HepG2 (cell line): ENCODE measurements around the gene TK1. TPM values are rescaled to one million over a fixed set of nuclear protein-coding genes. Genes with fewer than 3 reads are reported as not detected.

Experiments used
- ARNT2 ChIP-seq: sonication (generic); formaldehyde crosslinking; IDR thresholded peaks from 2 replicates; pipeline ENCODE4 v1.8.0; 2022; ENCODE audit warnings: mild to moderate bottlenecking, low read depth, missing genetic modification reagents, moderate library complexity
- ATF1 ChIP-seq: IDR thresholded peaks from 2 replicates; pipeline ENCODE4 v1.6.1; 2016; ENCODE audit warnings: mild to moderate bottlenecking, control low read depth
- CHCHD3 ChIP-seq: sonication (generic); formaldehyde crosslinking; IDR thresholded peaks from 2 replicates; pipeline ENCODE4 v1.8.0; 2022; ENCODE audit warnings: mild to moderate bottlenecking, missing genetic modification reagents, moderate library complexity
- GATAD2A ChIP-seq: IDR thresholded peaks from 2 replicates; pipeline ENCODE4 v1.6.1; 2016
- HOXA3 ChIP-seq: sonication (generic); formaldehyde crosslinking; IDR thresholded peaks from 2 replicates; pipeline ENCODE4 v1.5.0; 2020; ENCODE audit warnings: missing genetic modification reagents
- IKZF4 ChIP-seq: sonication (generic); formaldehyde crosslinking; IDR thresholded peaks from 2 replicates; pipeline ENCODE4 v1.5.1; 2020; ENCODE audit warnings: borderline replicate concordance, mild to moderate bottlenecking, low read depth, missing genetic modification reagents; ENCODE audit errors: not compliant biosample characterization
- NFYC ChIP-seq: IDR thresholded peaks from 2 replicates; pipeline ENCODE4 v1.6.1; 2016; ENCODE audit warnings: missing genetic modification reagents, missing compliant biosample characterization
- PHF8 ChIP-seq: sonication (generic); formaldehyde crosslinking; IDR thresholded peaks from 2 replicates; pipeline ENCODE4 v1.5.0; 2020; ENCODE audit warnings: missing genetic modification reagents
- PITX1 ChIP-seq: sonication (generic); formaldehyde crosslinking; IDR thresholded peaks from 2 replicates; pipeline ENCODE4 v1.5.1; 2020; ENCODE audit warnings: mild to moderate bottlenecking, missing genetic modification reagents
- PLSCR1 ChIP-seq: sonication (generic); formaldehyde crosslinking; IDR thresholded peaks from 2 replicates; pipeline ENCODE4 v1.5.0; 2020; ENCODE audit warnings: missing genetic modification reagents, mild to moderate bottlenecking, borderline replicate concordance
- POGK ChIP-seq: sonication (generic); formaldehyde crosslinking; conservative IDR thresholded peaks from 2 replicates; pipeline ENCODE4 v1.8.0; 2022; ENCODE audit warnings: mild to moderate bottlenecking, moderate library complexity, missing genetic modification reagents
- RFX1 ChIP-seq: fragments of 450-650 bp; IDR thresholded peaks from 2 replicates; pipeline ENCODE4 v1.6.1; 2017
- ZBTB20 ChIP-seq: sonication (generic); formaldehyde crosslinking; IDR thresholded peaks from 2 replicates; pipeline ENCODE4 v1.8.1; 2023; ENCODE audit warnings: missing genetic modification reagents, low read depth, mild to moderate bottlenecking, borderline replicate concordance
- ZNF432 ChIP-seq: sonication (generic); formaldehyde crosslinking; IDR thresholded peaks from 2 replicates; pipeline ENCODE4 v1.5.0; 2020; ENCODE audit warnings: missing genetic modification reagents, mild to moderate bottlenecking, borderline replicate concordance
- ZNF576 ChIP-seq: sonication (generic); formaldehyde crosslinking; IDR thresholded peaks from 2 replicates; pipeline ENCODE4 v1.4.0; 2020; ENCODE audit warnings: mild to moderate bottlenecking, missing genetic modification reagents
- polyA plus RNA-seq, 8 experiments: library from polyadenylated mRNA; depleted of rRNA in 3 of 8; stranded (reverse) in 7 of 8; unstranded in 1 of 8; fragments of >200 nt; fragmentation: Illumina TruSeq in 4 of 8; extraction: Trizol in 4 of 8; gene quantifications; 2 replicates each; pipeline versions ENCODE4 v1.2.1 to v1.2.3, GENCODE V29; 2011 to 2016; ENCODE audit warnings: low read depth in 4 of 8, missing spikeins in 1 of 8, mixed read lengths in 1 of 8; ENCODE audit not compliant: insufficient read depth in 1 of 8
- total RNA-seq, 5 experiments: library from RNA; depleted of rRNA; stranded (reverse); fragments of >200 nt; fragmentation: Illumina TruSeq; extraction: Trizol; gene quantifications; 2 replicates each; pipeline ENCODE4 v1.2.3, GENCODE V29; 2016; ENCODE audit warnings: low read depth in 1 of 5
- TF ChIP-seq, protein P1 (sequence below): sonication (generic); formaldehyde crosslinking; IDR thresholded peaks from 2 replicates; pipeline ENCODE4 v1.4.0; 2020; ENCODE audit warnings: mild to moderate bottlenecking, missing genetic modification reagents
- TF ChIP-seq, protein P2 (sequence below): sonication (generic); formaldehyde crosslinking; IDR thresholded peaks from 2 replicates; pipeline ENCODE4 v1.4.0; 2020; ENCODE audit warnings: mild to moderate bottlenecking, missing genetic modification reagents

The TK1 gene
- total and polyA plus RNA-seq, 2 of the 13 experiments (the other 11 are each of a cell fraction or from before 2014, with no cell fraction given), result 45.0 to 96.0 TPM

DNA sequence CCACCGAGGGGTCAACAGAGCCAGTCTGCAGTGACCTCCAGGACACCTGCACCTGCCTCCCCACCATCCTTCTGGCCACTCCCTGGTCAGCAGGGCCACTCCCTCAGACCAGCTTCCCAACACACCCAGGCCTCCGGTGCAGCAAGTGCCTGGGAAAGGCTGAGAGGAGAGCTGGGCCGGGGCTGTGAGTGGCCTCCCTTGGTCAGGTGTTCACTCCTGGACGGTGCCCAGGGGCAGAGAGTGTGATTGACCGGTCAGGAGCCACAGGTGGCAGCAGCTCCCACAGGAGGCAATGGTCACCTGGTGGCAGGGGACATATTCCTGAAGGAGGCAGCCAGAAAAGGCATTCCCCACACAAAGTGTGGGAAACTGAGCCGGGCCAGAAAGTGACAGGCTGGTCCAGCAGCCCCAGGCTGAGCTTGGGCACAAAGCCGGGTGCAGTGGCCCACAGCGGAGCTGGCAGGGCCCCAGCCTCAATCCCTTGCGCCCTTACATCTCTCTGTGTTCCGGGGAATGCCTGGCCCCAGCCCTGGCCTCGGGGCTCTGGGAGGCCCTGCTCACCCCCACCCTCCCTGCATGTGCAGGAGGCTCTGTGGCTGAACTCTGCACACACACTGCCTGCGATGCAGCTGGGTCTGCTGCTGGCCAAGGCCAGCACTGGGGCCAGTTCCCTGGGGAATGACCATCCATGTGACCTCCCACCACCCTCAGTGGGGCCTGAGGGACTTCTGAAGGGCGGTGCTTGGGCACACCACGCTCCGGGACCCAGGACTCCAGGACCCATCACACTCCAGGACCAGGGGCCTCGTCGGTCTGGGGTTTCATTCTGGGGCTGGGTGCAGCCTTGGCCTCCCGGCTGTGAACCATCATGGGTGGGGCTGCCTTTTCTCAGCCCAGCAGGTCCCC, 41.9 kb downstream of the TK1 start (continued):
- TF ChIP-seq, protein P1, sequence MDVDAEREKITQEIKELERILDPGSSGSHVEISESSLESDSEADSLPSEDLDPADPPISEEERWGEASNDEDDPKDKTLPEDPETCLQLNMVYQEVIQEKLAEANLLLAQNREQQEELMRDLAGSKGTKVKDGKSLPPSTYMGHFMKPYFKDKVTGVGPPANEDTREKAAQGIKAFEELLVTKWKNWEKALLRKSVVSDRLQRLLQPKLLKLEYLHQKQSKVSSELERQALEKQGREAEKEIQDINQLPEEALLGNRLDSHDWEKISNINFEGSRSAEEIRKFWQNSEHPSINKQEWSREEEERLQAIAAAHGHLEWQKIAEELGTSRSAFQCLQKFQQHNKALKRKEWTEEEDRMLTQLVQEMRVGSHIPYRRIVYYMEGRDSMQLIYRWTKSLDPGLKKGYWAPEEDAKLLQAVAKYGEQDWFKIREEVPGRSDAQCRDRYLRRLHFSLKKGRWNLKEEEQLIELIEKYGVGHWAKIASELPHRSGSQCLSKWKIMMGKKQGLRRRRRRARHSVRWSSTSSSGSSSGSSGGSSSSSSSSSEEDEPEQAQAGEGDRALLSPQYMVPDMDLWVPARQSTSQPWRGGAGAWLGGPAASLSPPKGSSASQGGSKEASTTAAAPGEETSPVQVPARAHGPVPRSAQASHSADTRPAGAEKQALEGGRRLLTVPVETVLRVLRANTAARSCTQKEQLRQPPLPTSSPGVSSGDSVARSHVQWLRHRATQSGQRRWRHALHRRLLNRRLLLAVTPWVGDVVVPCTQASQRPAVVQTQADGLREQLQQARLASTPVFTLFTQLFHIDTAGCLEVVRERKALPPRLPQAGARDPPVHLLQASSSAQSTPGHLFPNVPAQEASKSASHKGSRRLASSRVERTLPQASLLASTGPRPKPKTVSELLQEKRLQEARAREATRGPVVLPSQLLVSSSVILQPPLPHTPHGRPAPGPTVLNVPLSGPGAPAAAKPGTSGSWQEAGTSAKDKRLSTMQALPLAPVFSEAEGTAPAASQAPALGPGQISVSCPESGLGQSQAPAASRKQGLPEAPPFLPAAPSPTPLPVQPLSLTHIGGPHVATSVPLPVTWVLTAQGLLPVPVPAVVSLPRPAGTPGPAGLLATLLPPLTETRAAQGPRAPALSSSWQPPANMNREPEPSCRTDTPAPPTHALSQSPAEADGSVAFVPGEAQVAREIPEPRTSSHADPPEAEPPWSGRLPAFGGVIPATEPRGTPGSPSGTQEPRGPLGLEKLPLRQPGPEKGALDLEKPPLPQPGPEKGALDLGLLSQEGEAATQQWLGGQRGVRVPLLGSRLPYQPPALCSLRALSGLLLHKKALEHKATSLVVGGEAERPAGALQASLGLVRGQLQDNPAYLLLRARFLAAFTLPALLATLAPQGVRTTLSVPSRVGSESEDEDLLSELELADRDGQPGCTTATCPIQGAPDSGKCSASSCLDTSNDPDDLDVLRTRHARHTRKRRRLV (CRISPR knock-in tag), result peak; percentile 78
- no peak; the same call in 1 of the 2 replicates for TF ChIP-seq NFYC (CRISPR knock-in tag)
- TF ChIP-seq PHF8, result peak; percentile 50
- TF ChIP-seq, protein P2, sequence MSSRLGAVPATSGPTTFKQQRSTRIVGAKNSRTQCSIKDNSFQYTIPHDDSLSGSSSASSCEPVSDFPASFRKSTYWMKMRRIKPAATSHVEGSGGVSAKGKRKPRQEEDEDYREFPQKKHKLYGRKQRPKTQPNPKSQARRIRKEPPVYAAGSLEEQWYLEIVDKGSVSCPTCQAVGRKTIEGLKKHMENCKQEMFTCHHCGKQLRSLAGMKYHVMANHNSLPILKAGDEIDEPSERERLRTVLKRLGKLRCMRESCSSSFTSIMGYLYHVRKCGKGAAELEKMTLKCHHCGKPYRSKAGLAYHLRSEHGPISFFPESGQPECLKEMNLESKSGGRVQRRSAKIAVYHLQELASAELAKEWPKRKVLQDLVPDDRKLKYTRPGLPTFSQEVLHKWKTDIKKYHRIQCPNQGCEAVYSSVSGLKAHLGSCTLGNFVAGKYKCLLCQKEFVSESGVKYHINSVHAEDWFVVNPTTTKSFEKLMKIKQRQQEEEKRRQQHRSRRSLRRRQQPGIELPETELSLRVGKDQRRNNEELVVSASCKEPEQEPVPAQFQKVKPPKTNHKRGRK (CRISPR knock-in tag), result no peak
- peak; percentile 79; the same call in 1 of the 2 replicates for TF ChIP-seq ZBTB20 (CRISPR knock-in tag)
- no peak for TF ChIP-seq POGK (CRISPR knock-in tag)
- peak; percentile 78 for TF ChIP-seq IKZF4 (CRISPR knock-in tag)
- TF ChIP-seq ZNF432 (CRISPR knock-in tag), result no peak
- no peak for TF ChIP-seq CHCHD3 (CRISPR knock-in tag)
- no peak for TF ChIP-seq RFX1
- no peak for TF ChIP-seq ARNT2 (CRISPR knock-in tag)
- no peak for TF ChIP-seq ATF1 (CRISPR knock-in tag)
- TF ChIP-seq GATAD2A (CRISPR knock-in tag), result peak; percentile 74
- no peak for TF ChIP-seq PLSCR1 (CRISPR knock-in tag)
- TF ChIP-seq ZNF576 (CRISPR knock-in tag), result no peak
- TF ChIP-seq PITX1 (CRISPR knock-in tag), result peak; percentile 37; the same call in 1 of the 2 replicates
- peak; percentile 78 for TF ChIP-seq HOXA3
